Keratinocyte (primary cell): ENCODE measurements around the gene ATP4A. TPM values are rescaled to one million over a fixed set of nuclear protein-coding genes. Genes with fewer than 3 reads are reported as not detected.

Source experiments
- DNase-seq: peaks from one replicate; pipeline ENCODE4 v3.0.0-alpha.2; 2011; ENCODE audit warnings: low read depth, missing footprints, low spot score
- FAIRE-seq: peaks from 2 replicates; lab custom pipeline; 2011; peaks lifted over from hg19 to GRCh38; lab: Jason Lieb, UNC
- H2AFZ ChIP-seq: 2 replicates; pipeline ENCODE4 v1.6.0; 2012; ENCODE audit warnings: low read length, control low read depth, inconsistent platforms; ENCODE audit not compliant: control insufficient read depth
- H3K27ac ChIP-seq: 2 replicates; pipeline ENCODE4 v1.5.1; 2011; ENCODE audit warnings: low read length; ENCODE audit not compliant: control insufficient read depth, insufficient read depth
- H3K27me3 ChIP-seq: 3 replicates; pipeline ENCODE4 v1.6.0; 2011; ENCODE audit warnings: low read length; ENCODE audit not compliant: control insufficient read depth, insufficient read depth; ENCODE audit errors: extremely low read depth
- H3K36me3 ChIP-seq, 2 experiments: 2 replicates in 1 of 2; 3 replicates in 1 of 2; pipeline ENCODE4 v1.5.1; 2011; ENCODE audit warnings: low read length in 2 of 2, mild to moderate bottlenecking in 1 of 2; ENCODE audit not compliant: control insufficient read depth in 2 of 2, insufficient read depth in 2 of 2; ENCODE audit errors: extremely low read depth in 1 of 2
- H3K4me1 ChIP-seq: 3 replicates; pipeline ENCODE4 v1.5.1; 2011; ENCODE audit warnings: low read length; ENCODE audit not compliant: control insufficient read depth, insufficient read depth; ENCODE audit errors: extremely low read depth
- H3K4me2 ChIP-seq: 3 replicates; pipeline ENCODE4 v1.6.0; 2011; ENCODE audit warnings: low read depth, low read length; ENCODE audit not compliant: control insufficient read depth, insufficient read depth; ENCODE audit errors: extremely low read depth
- H3K4me3 ChIP-seq, 3 experiments: fragments of 200-600 bp in 1 of 3; sonication (generic) in 1 of 3; 2 replicates in 2 of 3; 3 replicates in 1 of 3; pipeline ENCODE4 v1.5.1; 2011 to 2016; ENCODE audit warnings: low read length in 3 of 3, mild to moderate bottlenecking in 3 of 3, control low read depth in 2 of 3, inconsistent platforms in 1 of 3, low read depth in 1 of 3, mixed read lengths in 1 of 3, mixed run types in 1 of 3, moderate library complexity in 1 of 3; ENCODE audit not compliant: control insufficient read depth in 2 of 3, insufficient read depth in 2 of 3; ENCODE audit errors: extremely low read depth in 1 of 3
- H3K79me2 ChIP-seq: 2 replicates; pipeline ENCODE4 v1.6.0; 2012; ENCODE audit warnings: low read length; ENCODE audit not compliant: control insufficient read depth, insufficient read depth
- H3K9ac ChIP-seq: 3 replicates; pipeline ENCODE4 v1.6.0; 2011; ENCODE audit warnings: low read length; ENCODE audit not compliant: control insufficient read depth, insufficient read depth; ENCODE audit errors: extremely low read depth
- H3K9me1 ChIP-seq: 3 replicates; pipeline ENCODE4 v1.6.0; 2011; ENCODE audit warnings: low read length; ENCODE audit not compliant: control insufficient read depth, insufficient read depth; ENCODE audit errors: extremely low read depth
- H3K9me3 ChIP-seq: 2 replicates; pipeline ENCODE4 v1.5.1; 2012; ENCODE audit warnings: low read depth, low read length; ENCODE audit not compliant: control insufficient read depth
- H4K20me1 ChIP-seq: 3 replicates; pipeline ENCODE4 v1.6.0; 2011; ENCODE audit warnings: low read length; ENCODE audit not compliant: control insufficient read depth, insufficient read depth; ENCODE audit errors: extremely low read depth
- CTCF ChIP-seq, 3 experiments: IDR thresholded peaks in 1 of 3; conservative IDR thresholded peaks in 1 of 3; optimal IDR thresholded peaks in 1 of 3; 2 replicates in 2 of 3; 3 replicates in 1 of 3; pipeline versions ENCODE3 to v1.5.1; 2011; ENCODE audit warnings: low read length in 3 of 3, mild to moderate bottlenecking in 3 of 3, moderate library complexity in 2 of 3, control low read depth in 1 of 3, inconsistent platforms in 1 of 3; ENCODE audit not compliant: insufficient read depth in 2 of 3; ENCODE audit errors: extremely low read depth in 1 of 3
- EZH2 ChIP-seq: IDR thresholded peaks from one replicate; pipeline ENCODE4 v1.6.1; 2012; ENCODE audit warnings: inconsistent platforms, mild to moderate bottlenecking, low read length, moderate library complexity
- dilution Hi-C: fragments of 300-500 bp; cut with MboI; formaldehyde crosslinking; loops from one replicate; pipeline ENCODE4 v1.7.0; 2020; ENCODE audit warnings: low sequenced_read_pairs; ENCODE audit not compliant: extremely low pct_ligation_motif_present
- polyA plus RNA-seq, 5 experiments: library from polyadenylated mRNA; depleted of rRNA in 3 of 5; stranded (reverse) in 3 of 5; stranded (forward) in 1 of 5; unstranded in 1 of 5; fragments of >200 nt; gene quantifications; 1 replicate in 1 of 5; 2 replicates in 3 of 5; 3 replicates in 1 of 5; pipeline versions ENCODE4 v1.2.1 to v1.2.3, GENCODE V29; 2011 to 2012; ENCODE audit warnings: missing spikeins in 2 of 5, low read depth in 1 of 5, low replicate concordance in 1 of 5

ATP4A gene
- polyA plus RNA-seq, 1 donor (not counting 4 experiments of a cell fraction or from before 2014, with no cell fraction given) = not detected

- dilution Hi-C loops = loop anchor here (5.0 kb wide), 1 partner anchor 51 kb away; no protein-coding TSS in a partner anchor
- no peak overlapping the region for H3K4me3 ChIP-seq
- FAIRE-seq = no peak
Observed at GRCh38 chr19:35556025-35556590, 7.3 kb downstream of the ATP4A start.

GRCh38 chr19:35555301-35556005 lies 8.0 kb downstream of the ATP4A start:
- DNase-seq (no peak), FAIRE-seq (no peak)
- Histone ChIP-seq H3K79me2 (no peaks in the 10 kb centered on the region), H3K4me1 (no peaks in the 10 kb centered on the region), H3K4me2 (no peak overlapping the region), H3K9me1 (no peaks in the 10 kb centered on the region), H4K20me1 (no peaks in the 10 kb centered on the region), H2AFZ (no peak overlapping the region), H3K27ac (no peak overlapping the region), H3K9ac (no peak overlapping the region), H3K27me3 (peaks cover 18% of the 10 kb centered on the region), H3K9me3 (no peaks in the 10 kb centered on the region), H3K36me3 (peaks cover 3 to 5% of the 10 kb centered on the region in 2 experiments), H3K4me3 (no peak overlapping the region)
- TF ChIP-seq EZH2 (no peak), CTCF (optimal IDR thresholded peaks at IDR 0.05 in 1 of 3, IDR thresholded peaks at IDR 0.05 in 1 of 3, conservative IDR thresholded peaks at IDR 0.05 in 1 of 3; ENCODE audit: extremely low read depth in 1 of 3, insufficient read depth in 2 of 3, low read length in 3 of 3) (peak in 2 of 3 experiments; percentile 35 to 69)
- dilution Hi-C loops = loop anchor here (5.0 kb wide), 1 partner anchor 52 kb away; no protein-coding TSS in a partner anchor

More at GRCh38 chr19:35556025-35556590, 7.3 kb downstream of the ATP4A start:
- no peak for TF ChIP-seq CTCF (optimal IDR thresholded peaks at IDR 0.05 in 1 of 3, IDR thresholded peaks at IDR 0.05 in 1 of 3, conservative IDR thresholded peaks at IDR 0.05 in 1 of 3; ENCODE audit: extremely low read depth in 1 of 3, insufficient read depth in 2 of 3, low read length in 3 of 3)
- TF ChIP-seq EZH2 = no peak
- no peaks in the 10 kb centered on the region for H3K9me3 ChIP-seq
- DNase-seq = no peak
- no peak overlapping the region for H3K27ac ChIP-seq
- H3K4me2 ChIP-seq = no peak overlapping the region
- H3K79me2 ChIP-seq = no peaks in the 10 kb centered on the region
- H3K9ac ChIP-seq = no peak overlapping the region
- H3K27me3 ChIP-seq = peaks cover 18% of the 10 kb centered on the region
- no peaks in the 10 kb centered on the region for H4K20me1 ChIP-seq
- H3K4me1 ChIP-seq = no peaks in the 10 kb centered on the region
- H2AFZ ChIP-seq = no peak overlapping the region
- H3K9me1 ChIP-seq = no peaks in the 10 kb centered on the region
- H3K36me3 ChIP-seq = peaks cover 0 to 2% of the 10 kb centered on the region in 2 experiments
